B cell (primary cell): ENCODE measurements around the gene PLCB1.

Experiments
- EZH2 ChIP-seq: IDR thresholded peaks from 2 replicates; pipeline ENCODE4 v1.6.1; 2012; ENCODE audit warnings: borderline replicate concordance, low read depth, mild to moderate bottlenecking, moderate library complexity, low read length; ENCODE audit not compliant: insufficient read depth, poor library complexity, severe bottlenecking
- TF ChIP-seq, protein P1 (sequence below): fragments of 200-600 bp; IDR thresholded peaks from one replicate; pipeline ENCODE4 v1.8.0; 2022; ENCODE audit warnings: antibody characterized with exemption, mild to moderate bottlenecking

DNA sequence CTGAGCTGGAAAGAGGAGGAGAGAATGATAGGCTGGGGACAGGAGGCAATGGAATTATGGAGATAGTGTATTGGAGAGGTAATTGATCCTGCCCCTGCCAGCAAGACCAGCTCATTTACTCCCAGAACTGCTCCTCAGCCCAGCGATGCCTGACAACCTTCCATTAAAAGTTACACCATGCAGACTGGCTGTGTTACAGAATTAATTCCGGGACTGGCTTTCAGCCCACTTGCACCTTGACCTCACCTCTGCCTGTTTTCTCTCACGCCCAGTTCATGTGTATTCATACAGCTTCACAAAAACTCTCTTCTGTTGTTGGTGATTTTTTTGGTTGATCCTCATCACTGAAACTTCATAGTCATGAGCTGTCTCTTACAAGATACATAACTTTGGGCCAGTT lies 207.3 kb downstream of the PLCB1 start:
- TF ChIP-seq, protein P1, sequence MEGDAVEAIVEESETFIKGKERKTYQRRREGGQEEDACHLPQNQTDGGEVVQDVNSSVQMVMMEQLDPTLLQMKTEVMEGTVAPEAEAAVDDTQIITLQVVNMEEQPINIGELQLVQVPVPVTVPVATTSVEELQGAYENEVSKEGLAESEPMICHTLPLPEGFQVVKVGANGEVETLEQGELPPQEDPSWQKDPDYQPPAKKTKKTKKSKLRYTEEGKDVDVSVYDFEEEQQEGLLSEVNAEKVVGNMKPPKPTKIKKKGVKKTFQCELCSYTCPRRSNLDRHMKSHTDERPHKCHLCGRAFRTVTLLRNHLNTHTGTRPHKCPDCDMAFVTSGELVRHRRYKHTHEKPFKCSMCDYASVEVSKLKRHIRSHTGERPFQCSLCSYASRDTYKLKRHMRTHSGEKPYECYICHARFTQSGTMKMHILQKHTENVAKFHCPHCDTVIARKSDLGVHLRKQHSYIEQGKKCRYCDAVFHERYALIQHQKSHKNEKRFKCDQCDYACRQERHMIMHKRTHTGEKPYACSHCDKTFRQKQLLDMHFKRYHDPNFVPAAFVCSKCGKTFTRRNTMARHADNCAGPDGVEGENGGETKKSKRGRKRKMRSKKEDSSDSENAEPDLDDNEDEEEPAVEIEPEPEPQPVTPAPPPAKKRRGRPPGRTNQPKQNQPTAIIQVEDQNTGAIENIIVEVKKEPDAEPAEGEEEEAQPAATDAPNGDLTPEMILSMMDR, result no peak
- TF ChIP-seq EZH2, result no peak
